Uterus (tissue), 2 donors: ENCODE results near the gene MED29.

Source experiments
- POLR2A ChIP-seq, 2 donors: fragments of 450-650 bp; IDR thresholded peaks; one replicate each; pipeline ENCODE4 v1.6.1; 2016; ENCODE audit warnings: antibody characterized with exemption in 2 of 2, mild to moderate bottlenecking in 1 of 2, moderate library complexity in 1 of 2
- TF ChIP-seq, protein P1 (sequence below), 4 experiments: fragments of 200-600 bp in 2 of 4; fragments of 450-650 bp in 2 of 4; sonication (generic) in 2 of 4; IDR thresholded peaks; one replicate each; pipeline ENCODE4 v1.5.1; 2016 to 2019; ENCODE audit warnings: antibody characterized with exemption in 4 of 4, mild to moderate bottlenecking in 2 of 4, moderate library complexity in 1 of 4

DNA sequence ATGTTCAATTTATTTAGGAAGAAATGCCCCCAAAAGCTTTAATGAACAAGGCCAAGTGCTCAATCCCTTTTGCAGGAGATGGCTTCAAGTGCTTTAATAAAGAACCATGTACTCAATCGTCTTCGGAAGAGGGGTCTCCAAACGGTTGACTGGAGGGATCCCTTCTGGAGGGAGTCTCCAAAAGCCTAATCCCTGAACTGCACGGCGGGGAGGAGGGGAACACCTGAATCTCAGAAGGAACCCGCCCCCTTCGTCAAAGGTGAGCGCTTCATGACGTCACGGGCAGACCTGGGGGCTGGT lies 777 bp upstream of the MED29 start:
- TF ChIP-seq, protein P1, sequence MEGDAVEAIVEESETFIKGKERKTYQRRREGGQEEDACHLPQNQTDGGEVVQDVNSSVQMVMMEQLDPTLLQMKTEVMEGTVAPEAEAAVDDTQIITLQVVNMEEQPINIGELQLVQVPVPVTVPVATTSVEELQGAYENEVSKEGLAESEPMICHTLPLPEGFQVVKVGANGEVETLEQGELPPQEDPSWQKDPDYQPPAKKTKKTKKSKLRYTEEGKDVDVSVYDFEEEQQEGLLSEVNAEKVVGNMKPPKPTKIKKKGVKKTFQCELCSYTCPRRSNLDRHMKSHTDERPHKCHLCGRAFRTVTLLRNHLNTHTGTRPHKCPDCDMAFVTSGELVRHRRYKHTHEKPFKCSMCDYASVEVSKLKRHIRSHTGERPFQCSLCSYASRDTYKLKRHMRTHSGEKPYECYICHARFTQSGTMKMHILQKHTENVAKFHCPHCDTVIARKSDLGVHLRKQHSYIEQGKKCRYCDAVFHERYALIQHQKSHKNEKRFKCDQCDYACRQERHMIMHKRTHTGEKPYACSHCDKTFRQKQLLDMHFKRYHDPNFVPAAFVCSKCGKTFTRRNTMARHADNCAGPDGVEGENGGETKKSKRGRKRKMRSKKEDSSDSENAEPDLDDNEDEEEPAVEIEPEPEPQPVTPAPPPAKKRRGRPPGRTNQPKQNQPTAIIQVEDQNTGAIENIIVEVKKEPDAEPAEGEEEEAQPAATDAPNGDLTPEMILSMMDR (IDR thresholded peaks at IDR 0.05) = no peak
- no peak for TF ChIP-seq POLR2A (IDR thresholded peaks at IDR 0.05)
